Activated CD4-positive, alpha-beta memory T cell treated with anti-CD3 and anti-CD28 coated beads, Interleukin-2, amount 10 ng/mL, durations not matched to agents 7 days and 5 days (primary cell): ENCODE measurements around the gene BICRA. TPM values are rescaled to one million over a fixed set of nuclear protein-coding genes. Genes with fewer than 3 reads are reported as not detected.

Source experiments
- CTCF ChIA-PET: fragments of 350-600 bp; sonication (Branson Sonifier 250); formaldehyde crosslinking; loops from one replicate; lab custom pipeline; 2021; ENCODE audit warnings: antibody characterized with exemption, inconsistent platforms; lab: Charles Lee
- POLR2A ChIA-PET: fragments of 350-600 bp; sonication (Branson Sonifier 250); formaldehyde crosslinking; loops from one replicate; lab custom pipeline; 2021; ENCODE audit warnings: antibody characterized with exemption; lab: Charles Lee
- DNase-seq: peaks from one replicate; pipeline ENCODE4 v3.0.0-alpha.2; 2020
- H3K27ac Mint-ChIP-seq: one replicate; pipeline ENCODE4 v1.8.0; 2021; ENCODE audit warnings: mild to moderate bottlenecking, mixed read lengths
- H3K27me3 Mint-ChIP-seq: one replicate; pipeline ENCODE4 v1.8.0; 2021; ENCODE audit warnings: mixed read lengths
- H3K36me3 Mint-ChIP-seq: one replicate; pipeline ENCODE4 v1.8.0; 2021; ENCODE audit warnings: low read depth, mixed read lengths
- H3K4me1 Mint-ChIP-seq: one replicate; pipeline ENCODE4 v1.8.0; 2021; ENCODE audit warnings: mixed read lengths
- H3K4me3 Mint-ChIP-seq: one replicate; pipeline ENCODE4 v1.8.0; 2021; ENCODE audit warnings: mild to moderate bottlenecking, mixed read lengths
- H3K9me3 Mint-ChIP-seq: one replicate; pipeline ENCODE4 v1.8.0; 2021; ENCODE audit warnings: mixed read lengths
- total RNA-seq, 2 experiments: library from RNA; stranded (reverse); gene quantifications; one replicate each; pipeline ENCODE4 v1.2.3, GENCODE V29; 2021

The BICRA gene
- total RNA-seq, 2 experiments from 2014 or later: 20.2 to 23.3 TPM

DNA sequence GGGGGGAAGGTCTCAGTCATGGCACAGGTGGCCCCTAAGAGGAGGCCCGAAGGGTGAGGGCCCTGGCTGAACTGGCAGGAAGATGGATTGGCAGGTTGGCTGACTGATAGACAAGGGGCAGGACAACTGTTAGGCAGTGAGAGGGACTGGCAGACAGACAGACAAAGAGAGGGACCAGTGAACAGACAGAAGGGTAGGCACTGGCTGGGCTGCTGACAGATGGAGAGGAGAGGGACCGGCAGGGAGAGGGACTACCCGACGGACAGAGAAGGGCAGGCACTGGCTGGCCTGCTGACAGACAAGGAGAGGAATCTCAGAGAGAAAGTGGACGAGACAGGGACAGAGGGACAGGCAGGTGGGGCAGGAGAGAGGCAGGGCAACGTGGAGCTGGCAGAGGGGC lies 72.5 kb downstream of the BICRA start:
- no peak for DNase-seq
- H3K27me3 Mint-ChIP-seq: no peaks in the 10 kb centered on the region
- peaks cover 8% of the 10 kb centered on the region for H3K36me3 Mint-ChIP-seq
- H3K27ac Mint-ChIP-seq: no peak overlapping the region
- no peaks in the 10 kb centered on the region for H3K9me3 Mint-ChIP-seq
- ChIA-PET POLR2A (no interaction called here), CTCF (no interaction called here)
- H3K4me1 Mint-ChIP-seq: no peaks in the 10 kb centered on the region
- H3K4me3 Mint-ChIP-seq: no peak overlapping the region

DNA sequence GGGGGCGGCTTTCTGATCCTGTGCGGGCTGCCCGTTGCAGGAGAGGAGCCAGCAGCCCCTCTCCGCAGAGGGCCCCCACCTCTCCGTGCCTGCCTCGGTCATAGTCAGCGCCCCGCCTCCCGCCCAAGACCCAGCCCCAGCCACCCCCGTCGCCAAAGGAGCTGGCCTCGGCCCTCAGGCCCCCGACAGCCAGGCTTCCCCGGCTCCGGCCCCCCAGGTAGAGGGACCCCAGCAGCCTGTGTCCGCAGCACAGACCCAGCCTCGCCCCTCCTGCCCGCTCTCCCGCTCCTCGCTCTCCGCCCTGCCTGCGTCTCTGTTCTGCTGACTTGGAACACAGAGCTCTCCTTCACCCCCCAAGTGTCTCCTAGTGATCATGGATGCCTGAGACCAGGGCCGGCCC lies 73.0 kb downstream of the BICRA start:
- Mint-ChIP-seq H3K9me3 (no peaks in the 10 kb centered on the region), H3K27me3 (no peaks in the 10 kb centered on the region), H3K4me1 (no peaks in the 10 kb centered on the region), H3K4me3 (no peak overlapping the region), H3K27ac (no peak overlapping the region), H3K36me3 (peaks cover 7% of the 10 kb centered on the region)
- DNase-seq: no peak
- POLR2A ChIA-PET: no interaction called here
- CTCF ChIA-PET: no interaction called here

DNA sequence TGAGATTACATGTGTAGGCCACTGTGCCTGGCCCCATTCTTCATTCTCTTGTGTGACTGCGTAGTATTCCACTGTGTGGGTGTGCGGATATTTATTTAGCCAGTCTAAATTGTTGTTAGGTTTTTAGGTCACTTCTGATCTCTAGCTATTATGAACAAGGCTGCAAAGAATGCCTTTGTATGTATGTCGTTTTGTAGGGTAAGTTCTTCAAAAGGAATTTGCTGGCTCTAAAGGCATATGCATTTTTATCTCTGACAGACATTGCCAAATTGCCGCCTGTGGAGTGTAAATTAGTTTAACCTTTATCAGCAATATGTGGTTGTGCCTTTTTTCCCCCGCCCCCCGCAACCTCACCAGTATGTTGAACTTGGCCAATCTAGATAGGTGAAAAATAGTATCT lies 74.0 kb downstream of the BICRA start:
- no peak overlapping the region for H3K4me3 Mint-ChIP-seq
- POLR2A ChIA-PET: no interaction called here
- H3K27ac Mint-ChIP-seq: no peak overlapping the region
- no peaks in the 10 kb centered on the region for H3K4me1 Mint-ChIP-seq
- no peaks in the 10 kb centered on the region for H3K9me3 Mint-ChIP-seq
- DNase-seq: no peak
- H3K27me3 Mint-ChIP-seq: no peaks in the 10 kb centered on the region
- CTCF ChIA-PET: no interaction called here
- H3K36me3 Mint-ChIP-seq: peaks cover 4% of the 10 kb centered on the region

GRCh38 chr19:47686679-47687450 lies 77.9 kb downstream of the BICRA start:
- Mint-ChIP-seq H3K9me3 (no peaks in the 10 kb centered on the region), H3K27me3 (no peaks in the 10 kb centered on the region), H3K4me1 (no peaks in the 10 kb centered on the region), H3K4me3 (no peak overlapping the region), H3K36me3 (peaks cover 4% of the 10 kb centered on the region), H3K27ac (no peak overlapping the region)
- ChIA-PET POLR2A (no interaction called here), CTCF (no interaction called here)
- DNase-seq: no peak

DNA sequence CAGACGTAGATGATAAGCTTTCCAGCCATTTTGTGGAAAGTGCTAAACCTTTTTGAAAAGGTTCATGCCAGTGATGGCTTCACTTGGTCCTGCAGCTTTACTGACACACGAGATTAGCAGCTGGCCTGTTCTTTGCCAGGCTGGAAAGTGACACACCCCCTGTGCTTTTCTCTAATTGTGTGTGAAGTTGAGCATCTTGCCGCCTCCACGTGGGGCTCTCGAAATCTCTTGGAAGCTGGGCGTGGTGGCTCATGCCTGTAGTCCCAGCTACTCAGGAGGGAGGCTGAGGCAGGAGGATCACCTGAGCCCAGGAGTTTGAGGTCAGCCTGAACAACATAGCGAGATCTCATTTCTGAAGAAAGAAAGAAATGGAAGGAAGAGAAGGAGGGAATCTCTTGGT lies 79.0 kb downstream of the BICRA start:
- no peak overlapping the region for H3K27ac Mint-ChIP-seq
- POLR2A ChIA-PET: no interaction called here
- H3K27me3 Mint-ChIP-seq: no peaks in the 10 kb centered on the region
- CTCF ChIA-PET: interaction anchor here (0.6 to 1.4 kb wide), 2 partner anchors 205 to 988 kb away, joined by 3 to 4 read pairs; partner anchors contain the start of gene KPTN
- H3K36me3 Mint-ChIP-seq: peaks cover 5% of the 10 kb centered on the region
- H3K9me3 Mint-ChIP-seq: no peaks in the 10 kb centered on the region
- DNase-seq: no peak
- H3K4me3 Mint-ChIP-seq: no peak overlapping the region
- no peaks in the 10 kb centered on the region for H3K4me1 Mint-ChIP-seq

- Mint-ChIP-seq H3K36me3 (peaks cover 5% of the 10 kb centered on the region), H3K27me3 (no peaks in the 10 kb centered on the region), H3K27ac (no peak overlapping the region), H3K4me3 (no peak overlapping the region), H3K4me1 (no peaks in the 10 kb centered on the region), H3K9me3 (no peaks in the 10 kb centered on the region)
- ChIA-PET POLR2A (no interaction called here), CTCF (interaction anchor here (1.4 to 1.8 kb wide), 4 partner anchors 9 to 207 kb away, joined by 4 to 5 read pairs (median 4); partner anchors contain the start of genes EHD2 and KPTN)
- no peak for DNase-seq
These were observed 82.2 kb downstream of the BICRA start for GRCh38 chr19:47691090-47691489.

DNA sequence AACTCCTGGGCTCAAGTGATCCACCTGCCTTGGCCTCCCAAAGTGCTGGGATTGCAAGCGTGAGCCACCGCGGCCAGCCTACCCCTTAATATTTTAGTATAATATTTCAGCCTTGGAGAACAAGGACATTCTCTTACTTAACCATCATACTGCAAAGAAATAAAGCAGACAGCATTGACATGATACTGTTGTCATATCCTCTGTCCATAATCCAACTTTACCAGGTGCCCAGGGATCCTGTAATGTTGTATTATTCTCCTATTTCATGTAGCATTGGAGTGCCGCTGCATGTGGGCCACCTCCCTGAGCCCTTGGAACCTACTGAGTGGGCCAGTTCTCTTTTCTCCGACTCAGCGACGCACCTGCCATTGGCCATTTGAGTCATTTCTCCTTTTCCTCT lies 82.8 kb downstream of the BICRA start:
- no peaks in the 10 kb centered on the region for H3K27me3 Mint-ChIP-seq
- no peaks in the 10 kb centered on the region for H3K9me3 Mint-ChIP-seq
- peaks cover 5% of the 10 kb centered on the region for H3K36me3 Mint-ChIP-seq
- no peak overlapping the region for H3K4me3 Mint-ChIP-seq
- no peaks in the 10 kb centered on the region for H3K4me1 Mint-ChIP-seq
- ChIA-PET POLR2A (no interaction called here), CTCF (interaction anchor here (1.1 kb wide), 1 partner anchor 176 kb away, joined by 4 read pairs; no protein-coding TSS in a partner anchor)
- H3K27ac Mint-ChIP-seq: no peak overlapping the region
- no peak for DNase-seq

DNA sequence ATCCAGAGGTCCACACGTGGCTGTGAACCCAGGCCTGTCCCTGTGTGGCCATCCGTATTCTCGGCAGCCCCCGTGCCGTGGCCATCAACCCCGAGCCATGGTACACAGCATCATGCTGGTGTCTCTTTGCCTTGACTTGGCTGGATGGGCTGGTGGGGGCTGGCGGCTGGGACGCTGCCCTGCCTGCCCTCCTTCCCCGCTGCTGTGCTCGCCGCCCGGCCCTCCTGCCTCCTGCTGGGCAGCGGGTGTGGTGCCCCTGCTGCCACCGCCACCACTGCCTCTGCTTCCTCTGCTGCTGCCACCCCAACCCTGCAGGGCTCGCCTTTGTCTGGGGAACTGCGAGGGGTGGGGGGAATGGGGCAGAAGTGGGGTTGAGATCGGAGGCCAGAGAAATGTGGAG lies 84.6 kb downstream of the BICRA start:
- POLR2A ChIA-PET: no interaction called here
- Mint-ChIP-seq H3K4me1 (no peaks in the 10 kb centered on the region), H3K27me3 (no peaks in the 10 kb centered on the region), H3K27ac (no peak overlapping the region), H3K4me3 (no peak overlapping the region), H3K36me3 (peaks cover 5% of the 10 kb centered on the region), H3K9me3 (no peaks in the 10 kb centered on the region)
- no peak for DNase-seq
- CTCF ChIA-PET: interaction anchor here (0.9 to 1.1 kb wide), 2 partner anchors 13 to 257 kb away, joined by 3 read pairs; no protein-coding TSS in a partner anchor

DNA sequence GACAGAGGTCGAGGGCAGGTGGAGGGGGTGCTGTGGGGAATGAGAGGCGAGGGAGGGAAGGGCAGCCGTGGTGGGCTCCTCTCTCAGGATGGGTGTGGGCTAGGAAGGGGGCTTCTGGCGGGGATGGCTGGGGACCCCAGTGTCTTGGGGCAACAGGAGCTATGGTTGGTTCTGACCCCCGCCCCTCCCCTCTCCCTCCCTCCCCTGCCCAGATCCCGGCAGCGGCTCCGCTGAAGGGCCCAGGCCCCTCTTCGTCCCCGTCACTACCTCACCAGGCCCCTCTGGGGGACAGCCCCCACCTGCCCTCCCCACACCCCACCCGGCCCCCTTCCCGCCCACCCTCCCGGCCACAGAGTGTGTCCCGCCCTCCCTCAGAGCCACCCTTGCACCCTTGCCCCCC lies 85.0 kb downstream of the BICRA start:
- Mint-ChIP-seq H3K9me3 (no peaks in the 10 kb centered on the region), H3K4me1 (no peaks in the 10 kb centered on the region), H3K36me3 (peaks cover 5% of the 10 kb centered on the region), H3K27ac (no peak overlapping the region), H3K27me3 (no peaks in the 10 kb centered on the region), H3K4me3 (no peak overlapping the region)
- ChIA-PET CTCF (no interaction called here), POLR2A (no interaction called here)
- no peak for DNase-seq

- H3K27me3 Mint-ChIP-seq: no peaks in the 10 kb centered on the region
- H3K9me3 Mint-ChIP-seq: no peaks in the 10 kb centered on the region
- ChIA-PET CTCF (no interaction called here), POLR2A (no interaction called here)
- no peak for DNase-seq
- peaks cover 8% of the 10 kb centered on the region for H3K36me3 Mint-ChIP-seq
- no peak overlapping the region for H3K4me3 Mint-ChIP-seq
- H3K27ac Mint-ChIP-seq: no peak overlapping the region
- no peaks in the 10 kb centered on the region for H3K4me1 Mint-ChIP-seq
These were observed 85.7 kb downstream of the BICRA start for GRCh38 chr19:47694466-47695273.

GRCh38 chr19:47695533-47696262 lies 86.8 kb downstream of the BICRA start:
- DNase-seq: no peak
- ChIA-PET CTCF (interaction anchor here (1.6 kb wide), 1 partner anchor 259 kb away, joined by 5 read pairs; no protein-coding TSS in a partner anchor), POLR2A (interaction anchor here (1.5 kb wide), 1 partner anchor 259 kb away, joined by 5 read pairs; no protein-coding TSS in a partner anchor)
- H3K4me3 Mint-ChIP-seq: no peak overlapping the region
- H3K36me3 Mint-ChIP-seq: peaks cover 15% of the 10 kb centered on the region
- no peak overlapping the region for H3K27ac Mint-ChIP-seq
- H3K9me3 Mint-ChIP-seq: no peaks in the 10 kb centered on the region
- H3K4me1 Mint-ChIP-seq: no peaks in the 10 kb centered on the region
- H3K27me3 Mint-ChIP-seq: no peaks in the 10 kb centered on the region

GRCh38 chr19:47696635-47697034 lies 87.7 kb downstream of the BICRA start:
- CTCF ChIA-PET: interaction anchor here (1.3 to 1.6 kb wide), 2 partner anchors 213 to 260 kb away, joined by 5 to 6 read pairs; partner anchors contain the start of gene KPTN
- Mint-ChIP-seq H3K36me3 (peaks cover 12% of the 10 kb centered on the region), H3K27ac (no peak overlapping the region), H3K4me1 (no peaks in the 10 kb centered on the region), H3K27me3 (no peaks in the 10 kb centered on the region), H3K4me3 (no peak overlapping the region), H3K9me3 (no peaks in the 10 kb centered on the region)
- DNase-seq: no peak
- POLR2A ChIA-PET: interaction anchor here (1.5 kb wide), 1 partner anchor 260 kb away, joined by 5 read pairs; no protein-coding TSS in a partner anchor
